Vagina (tissue), 2 donors: Measurements from ENCODE around the gene HLA-B. TPM values are rescaled to one million over a fixed set of nuclear protein-coding genes. Genes with fewer than 3 reads are reported as not detected.

ENCODE experiments used
- DNase-seq, 2 donors: peaks; one replicate each; pipeline ENCODE4 v3.0.0-alpha.2; 2017; ENCODE audit errors: extremely low spot score in 2 of 2
- H3K27ac ChIP-seq: fragments of 200-600 bp; sonication (generic); one replicate; pipeline ENCODE4 v1.5.1; 2019
- H3K27me3 ChIP-seq: fragments of 200-600 bp; sonication (generic); one replicate; pipeline ENCODE4 v1.5.1; 2019
- H3K36me3 ChIP-seq, 2 donors: fragments of 200-600 bp; sonication (generic); one replicate each; pipeline ENCODE4 v1.5.1; 2017 to 2019
- H3K4me1 ChIP-seq: fragments of 200-600 bp; sonication (generic); one replicate; pipeline ENCODE4 v1.5.1; 2019
- H3K4me3 ChIP-seq, 2 donors: fragments of 200-600 bp; sonication (generic); 1 replicate in 1 of 2; 2 replicates in 1 of 2; pipeline ENCODE4 v1.5.1; 2016 to 2019
- H3K9me3 ChIP-seq: fragments of 200-600 bp; sonication (generic); one replicate; pipeline ENCODE4 v1.5.1; 2019
- CTCF ChIP-seq, 3 experiments: fragments of 450-650 bp in 2 of 3; fragments of 200-600 bp in 1 of 3; sonication (generic) in 1 of 3; IDR thresholded peaks; one replicate each; pipeline ENCODE4 v1.5.1; 2017 to 2019; ENCODE audit warnings: antibody characterized with exemption in 3 of 3, mild to moderate bottlenecking in 2 of 3, moderate library complexity in 2 of 3
- POLR2A ChIP-seq, 2 donors: fragments of 450-650 bp; IDR thresholded peaks; one replicate each; pipeline ENCODE4 v1.6.1; 2017; ENCODE audit warnings: antibody characterized with exemption in 2 of 2, mild to moderate bottlenecking in 2 of 2, moderate library complexity in 2 of 2
- POLR2AphosphoS5 ChIP-seq, 2 donors: sonication (generic); formaldehyde crosslinking; IDR thresholded peaks; one replicate each; pipeline ENCODE4 v1.9.0; 2017; ENCODE audit warnings: antibody characterized with exemption in 2 of 2, mild to moderate bottlenecking in 2 of 2, low read depth in 1 of 2; ENCODE audit not compliant: insufficient read depth in 1 of 2
- intact Hi-C: fragments of 100-400 bp; cut with DNase I; formaldehyde crosslinking; loops from one replicate; pipeline ENCODE4 v1.15.1; 2023
- total RNA-seq: library from RNA; depleted of rRNA; stranded (reverse); fragments of >200 nt; gene quantifications from one replicate; pipeline ENCODE4 v1.2.3, GENCODE V29; 2016

Gene HLA-B
- total RNA-seq, 1 donor from 2014 or later: 921 TPM

- Histone ChIP-seq H3K27ac (no peak overlapping the region), H3K4me1 (peaks cover 10% of the 10 kb centered on the region), H3K9me3 (no peaks in the 10 kb centered on the region), H3K27me3 (no peaks in the 10 kb centered on the region), H3K36me3 (peaks cover 0 to 7% of the 10 kb centered on the region in 2 donors), H3K4me3 (no peak overlapping the region)
- DNase-seq: no peak
- intact Hi-C loops: no loop called here
- TF ChIP-seq POLR2AphosphoS5 (IDR thresholded peaks at IDR 0.05; ENCODE audit: insufficient read depth in 1 of 2, low read depth in 1 of 2) (no peak), POLR2A (IDR thresholded peaks at IDR 0.05) (no peak), CTCF (IDR thresholded peaks at IDR 0.05) (no peak)
These were observed 7.7 kb downstream of the HLA-B start for GRCh38 chr6:31349301-31349700.

GRCh38 chr6:31345026-31345730 is 11.8 kb downstream of the HLA-B start:
- Histone ChIP-seq H3K27me3 (no peaks in the 10 kb centered on the region), H3K27ac (no peak overlapping the region), H3K36me3 (no peaks in the 10 kb centered on the region), H3K9me3 (no peaks in the 10 kb centered on the region), H3K4me1 (no peaks in the 10 kb centered on the region), H3K4me3 (no peak overlapping the region)
- intact Hi-C loops: no loop called here
- no peak for DNase-seq
- TF ChIP-seq CTCF (IDR thresholded peaks at IDR 0.05) (no peak), POLR2AphosphoS5 (IDR thresholded peaks at IDR 0.05; ENCODE audit: insufficient read depth in 1 of 2, low read depth in 1 of 2) (no peak), POLR2A (IDR thresholded peaks at IDR 0.05) (no peak)

- intact Hi-C loops: no loop called here
- no peak for DNase-seq
- Histone ChIP-seq H3K4me3 (no peak overlapping the region), H3K27me3 (no peaks in the 10 kb centered on the region), H3K27ac (no peak overlapping the region), H3K36me3 (no peaks in the 10 kb centered on the region), H3K4me1 (no peaks in the 10 kb centered on the region), H3K9me3 (peaks cover 13% of the 10 kb centered on the region)
- TF ChIP-seq CTCF (IDR thresholded peaks at IDR 0.05) (no peak), POLR2AphosphoS5 (IDR thresholded peaks at IDR 0.05; ENCODE audit: insufficient read depth in 1 of 2, low read depth in 1 of 2) (no peak), POLR2A (IDR thresholded peaks at IDR 0.05) (no peak)
These were observed 16.8 kb downstream of the HLA-B start for GRCh38 chr6:31340228-31340627.

GRCh38 chr6:31339210-31339609 is 17.8 kb downstream of the HLA-B start:
- Histone ChIP-seq H3K27ac (no peak overlapping the region), H3K36me3 (no peaks in the 10 kb centered on the region), H3K4me1 (no peaks in the 10 kb centered on the region), H3K9me3 (peaks cover 13% of the 10 kb centered on the region), H3K4me3 (no peak overlapping the region), H3K27me3 (no peaks in the 10 kb centered on the region)
- DNase-seq: no peak
- intact Hi-C loops: no loop called here
- no peak for TF ChIP-seq CTCF (IDR thresholded peaks at IDR 0.05)

GRCh38 chr6:31336896-31337496 is 20.0 kb downstream of the HLA-B start:
- no peak overlapping the region for H3K4me3 ChIP-seq
- no peaks in the 10 kb centered on the region for H3K4me1 ChIP-seq
- H3K27me3 ChIP-seq: no peaks in the 10 kb centered on the region
- H3K27ac ChIP-seq: no peak overlapping the region
- H3K9me3 ChIP-seq: peaks cover 13% of the 10 kb centered on the region
- no peaks in the 10 kb centered on the region for H3K36me3 ChIP-seq
- TF ChIP-seq POLR2A (IDR thresholded peaks at IDR 0.05): no peak
- no peak for TF ChIP-seq POLR2AphosphoS5 (IDR thresholded peaks at IDR 0.05; ENCODE audit: insufficient read depth in 1 of 2, low read depth in 1 of 2)
- no peak for TF ChIP-seq CTCF (IDR thresholded peaks at IDR 0.05)
- DNase-seq: no peak
- intact Hi-C loops: no loop called here
